H1 (cell line): ENCODE measurements around the gene SLC28A1. TPM values are rescaled to one million over a fixed set of nuclear protein-coding genes. Genes with fewer than 3 reads are reported as not detected.

Source experiments
- CTCF ChIA-PET: fragments of 300-600 bp; sonication (Branson Sonifier 250); formaldehyde crosslinking; loops from one replicate; lab custom pipeline; 2021; ENCODE audit not compliant: partially characterized antibody; lab: Charles Lee
- POLR2A ChIA-PET: fragments of 300-600 bp; sonication (Branson Sonifier 250); formaldehyde crosslinking; loops from one replicate; lab custom pipeline; 2021; ENCODE audit warnings: inconsistent platforms; ENCODE audit not compliant: partially characterized antibody; lab: Charles Lee
- DNase-seq, 2 experiments: peaks; one replicate each; pipeline versions ENCODE4 v3.0.0 to v3.0.0-alpha.2; 2010 to 2022; ENCODE audit warnings: low spot score in 2 of 2, low read depth in 1 of 2, mixed read lengths in 1 of 2
- FAIRE-seq: peaks from 2 replicates; lab custom pipeline; 2011; peaks lifted over from hg19 to GRCh38; lab: Jason Lieb, UNC
- H2AFZ ChIP-seq: 2 replicates; pipeline ENCODE4 v1.8.1; 2012; ENCODE audit warnings: low read length, inconsistent platforms
- H2AK5ac ChIP-seq: 2 replicates; pipeline ENCODE4 v1.6.1; 2013; ENCODE audit warnings: low read depth, low read length
- H2BK120ac ChIP-seq: replicated peaks from 2 replicates; pipeline ENCODE3; 2013; ENCODE audit warnings: low read depth, low read length, inconsistent platforms
- H2BK12ac ChIP-seq: 2 replicates; pipeline ENCODE4 v1.6.1; 2013; ENCODE audit warnings: low read depth, low read length
- H2BK15ac ChIP-seq: 2 replicates; pipeline ENCODE4 v1.6.1; 2013; ENCODE audit warnings: low read length
- H2BK20ac ChIP-seq: 2 replicates; pipeline ENCODE4 v1.6.1; 2013; ENCODE audit warnings: low read length
- H2BK5ac ChIP-seq: 2 replicates; pipeline ENCODE4 v1.6.1; 2013; ENCODE audit warnings: low read depth, low read length
- H3K14ac ChIP-seq: 2 replicates; pipeline ENCODE4 v1.6.1; 2013; ENCODE audit warnings: inconsistent platforms; ENCODE audit not compliant: insufficient read length
- H3K18ac ChIP-seq: 2 replicates; pipeline ENCODE4 v1.6.1; 2013; ENCODE audit warnings: low read length; ENCODE audit errors: extremely low read depth
- H3K23ac ChIP-seq: 2 replicates; pipeline ENCODE4 v1.6.1; 2013; ENCODE audit warnings: inconsistent platforms; ENCODE audit not compliant: insufficient read length
- H3K23me2 ChIP-seq: 2 replicates; pipeline ENCODE4 v1.6.1; 2013; ENCODE audit warnings: low read depth, low read length
- H3K27ac ChIP-seq: 2 replicates; pipeline ENCODE4 v1.6.1; 2011; ENCODE audit warnings: low read depth, low read length, inconsistent platforms
- H3K27me3 ChIP-seq, 4 experiments: replicated peaks in 1 of 4; 1 replicate in 1 of 4; 2 replicates in 3 of 4; pipeline versions ENCODE4 v1.6.1 to v1.8.1; 2011 to 2013; ENCODE audit warnings: low read length in 3 of 4, mild to moderate bottlenecking in 3 of 4, inconsistent platforms in 2 of 4, mixed read lengths in 2 of 4, moderate library complexity in 1 of 4; ENCODE audit not compliant: control insufficient read depth in 3 of 4, insufficient read depth in 3 of 4; ENCODE audit errors: extremely low read depth in 1 of 4
- H3K36me3 ChIP-seq, 4 experiments: 2 replicates each; pipeline versions ENCODE4 v1.6.1 to v1.8.1; 2011 to 2013; ENCODE audit warnings: mild to moderate bottlenecking in 4 of 4, low read length in 3 of 4, moderate library complexity in 2 of 4, control low read depth in 1 of 4, inconsistent platforms in 1 of 4; ENCODE audit not compliant: insufficient read depth in 4 of 4, control insufficient read depth in 2 of 4
- H3K4ac ChIP-seq: replicated peaks from 2 replicates; pipeline ENCODE3; 2013; ENCODE audit warnings: low read length, low read depth, mixed read lengths, inconsistent platforms; ENCODE audit not compliant: insufficient read length
- H3K4me1 ChIP-seq, 4 experiments: replicated peaks in 1 of 4; 1 replicate in 1 of 4; 2 replicates in 3 of 4; pipeline versions ENCODE4 v1.6.1 to v1.8.1; 2011 to 2013; ENCODE audit warnings: low read length in 3 of 4, inconsistent platforms in 2 of 4, mixed read lengths in 1 of 4; ENCODE audit not compliant: insufficient read depth in 4 of 4, control insufficient read depth in 3 of 4
- H3K4me2 ChIP-seq, 2 experiments: 2 replicates each; pipeline versions ENCODE4 v1.6.1 to v1.8.1; 2011 to 2013; ENCODE audit warnings: low read depth in 2 of 2, low read length in 2 of 2, control low read depth in 1 of 2, inconsistent platforms in 1 of 2, mild to moderate bottlenecking in 1 of 2; ENCODE audit not compliant: insufficient read depth in 1 of 2
- H3K4me3 ChIP-seq, 4 experiments: fragments of 200-600, 300-600 bp in 1 of 4; sonication (generic), shearing (Covaris generic), sonication (Bioruptor Twin) in 1 of 4; 2 replicates each; pipeline versions ENCODE4 v1.5.1 to v1.8.1; 2011 to 2016; ENCODE audit warnings: low read length in 4 of 4, low read depth in 3 of 4, control low read depth in 2 of 4, inconsistent platforms in 2 of 4, mild to moderate bottlenecking in 2 of 4, mixed read lengths in 1 of 4, moderate library complexity in 1 of 4; ENCODE audit not compliant: insufficient read depth in 2 of 4; ENCODE audit errors: extremely low read depth in 1 of 4
- H3K56ac ChIP-seq: replicated peaks from 2 replicates; pipeline ENCODE3; 2013; ENCODE audit warnings: low read depth, mild to moderate bottlenecking, mixed read lengths, low read length, inconsistent platforms; ENCODE audit not compliant: insufficient read length
- H3K79me1 ChIP-seq: 2 replicates; pipeline ENCODE4 v1.6.1; 2013; ENCODE audit warnings: low read depth, low read length, control low read depth
- H3K79me2 ChIP-seq, 2 experiments: 2 replicates each; pipeline versions ENCODE4 v1.6.1 to v1.8.1; 2012 to 2013; ENCODE audit warnings: low read length in 2 of 2, mild to moderate bottlenecking in 2 of 2, inconsistent platforms in 1 of 2; ENCODE audit not compliant: insufficient read depth in 2 of 2, control insufficient read depth in 1 of 2
- H3K9ac ChIP-seq, 4 experiments: replicated peaks in 1 of 4; 1 replicate in 1 of 4; 2 replicates in 3 of 4; pipeline versions ENCODE4 v1.6.1 to v1.8.1; 2011 to 2013; ENCODE audit warnings: low read depth in 3 of 4, low read length in 3 of 4, control low read depth in 2 of 4, mild to moderate bottlenecking in 2 of 4, moderate library complexity in 2 of 4, inconsistent platforms in 1 of 4; ENCODE audit errors: extremely low read depth in 1 of 4
- H3K9me3 ChIP-seq, 2 experiments: 2 replicates each; pipeline versions ENCODE4 v1.6.1 to v1.8.1; 2012 to 2013; ENCODE audit warnings: mild to moderate bottlenecking in 2 of 2, moderate library complexity in 2 of 2, control low read depth in 1 of 2, inconsistent platforms in 1 of 2, low read depth in 1 of 2, low read length in 1 of 2, mixed read lengths in 1 of 2; ENCODE audit not compliant: insufficient read depth in 2 of 2
- H4K20me1 ChIP-seq, 2 experiments: replicated peaks in 1 of 2; 2 replicates each; pipeline versions ENCODE3 to v1.8.1; 2011 to 2013; ENCODE audit warnings: inconsistent platforms in 2 of 2, low read length in 2 of 2, mild to moderate bottlenecking in 1 of 2; ENCODE audit not compliant: insufficient read depth in 2 of 2, control insufficient read depth in 1 of 2
- H4K5ac ChIP-seq: 2 replicates; pipeline ENCODE4 v1.6.1; 2013; ENCODE audit warnings: low read length, low read depth, mixed read lengths, inconsistent platforms; ENCODE audit not compliant: insufficient read length
- H4K8ac ChIP-seq: 2 replicates; pipeline ENCODE4 v1.8.0; 2013; ENCODE audit warnings: mild to moderate bottlenecking, moderate library complexity, low read length, inconsistent platforms; ENCODE audit not compliant: insufficient read depth; ENCODE audit errors: extremely low read depth
- H4K91ac ChIP-seq: replicated peaks from 2 replicates; pipeline ENCODE3; 2013; ENCODE audit warnings: low read length, mixed read lengths, inconsistent platforms; ENCODE audit not compliant: insufficient read length
- ATF2 ChIP-seq: IDR thresholded peaks from 2 replicates; pipeline ENCODE4 v1.6.1; 2012; ENCODE audit warnings: low read length, inconsistent platforms
- CHD1 ChIP-seq: IDR thresholded peaks from 2 replicates; pipeline ENCODE4 v1.6.1; 2012; ENCODE audit warnings: low read depth, low read length, improper control_type of control experiment
- CTCF ChIP-seq, 3 experiments: IDR thresholded peaks; 1 replicate in 2 of 3; 2 replicates in 1 of 3; pipeline versions ENCODE4 v1.5.1 to v1.6.1; 2011; ENCODE audit warnings: low read length in 3 of 3, mild to moderate bottlenecking in 3 of 3, inconsistent platforms in 2 of 3, low read depth in 1 of 3, moderate library complexity in 1 of 3; ENCODE audit not compliant: insufficient read depth in 1 of 3; ENCODE audit errors: control extremely low read depth in 1 of 3
- GTF2F1 ChIP-seq: IDR thresholded peaks from 2 replicates; pipeline ENCODE4 v1.6.1; 2012; ENCODE audit warnings: low read depth, low read length, improper control_type of control experiment, borderline replicate concordance
- HDAC2 ChIP-seq, 2 experiments: fragments of 300-600 bp in 1 of 2; sonication (generic) in 1 of 2; IDR thresholded peaks; 2 replicates each; pipeline ENCODE4 v1.6.1; 2011 to 2012; ENCODE audit warnings: low read depth in 2 of 2, low read length in 2 of 2, mild to moderate bottlenecking in 2 of 2, moderate library complexity in 2 of 2, borderline replicate concordance in 1 of 2, inconsistent platforms in 1 of 2
- NANOG ChIP-seq: IDR thresholded peaks from 2 replicates; pipeline ENCODE4 v1.6.1; 2011; ENCODE audit warnings: low read length, low read depth, mild to moderate bottlenecking, inconsistent platforms; ENCODE audit not compliant: insufficient read depth, poor library complexity, severe bottlenecking
- SP1 ChIP-seq: IDR thresholded peaks from 2 replicates; pipeline ENCODE4 v1.6.1; 2011; ENCODE audit warnings: low read depth, low read length
- WGBS, 2 experiments: shearing (Covaris generic) in 1 of 2; methylation state at CpG; one replicate each; pipeline versions ENCODE4 v1.1.6 to v1.1.7; 2013 to 2015; ENCODE audit warnings: low lambda C conversion rate in 2 of 2, mixed read lengths in 2 of 2, inconsistent platforms in 1 of 2, low coverage in 1 of 2, missing lambda C conversion rate in 1 of 2; ENCODE audit not compliant: insufficient replicate concordance in 2 of 2, insufficient coverage in 1 of 2, insufficient read length in 1 of 2; ENCODE audit errors: extremely low coverage in 1 of 2, missing lambda C conversion rate in 1 of 2; 5-methylcytosine and 5-hydroxymethylcytosine counted together
- polyA plus RNA-seq, 7 experiments: library from polyadenylated mRNA; depleted of rRNA in 3 of 7; stranded (reverse) in 5 of 7; unstranded in 2 of 7; fragments of >200 nt in 5 of 7; fragments of 200-250 nt in 2 of 7; gene quantifications; 1 replicate in 5 of 7; 2 replicates in 1 of 7; 4 replicates in 1 of 7; pipeline versions ENCODE4 v1.2.1 to v1.2.3, GENCODE V29; 2011 to 2013; ENCODE audit warnings: missing spikeins in 2 of 7, mixed read lengths in 2 of 7
- total RNA-seq: library from RNA; stranded (reverse); fragmentation: NEBNext Ultra II Directional; extraction: Animal tissue kit (Norgen Biotek cat#: 25700); gene quantifications from 2 replicates; pipeline ENCODE4 v1.2.1, GENCODE V29; 2021

Gene SLC28A1
- total and polyA plus RNA-seq, 2 of the 8 experiments (the other 6 are each of a cell fraction or from before 2014, with no cell fraction given) = 0.09 TPM; not detected in 1

GRCh38 chr15:84949845-84950569 lies 65.5 kb downstream of the SLC28A1 start:
- H4K5ac ChIP-seq = no peak overlapping the region
- H3K9ac ChIP-seq = no peak overlapping the region
- no peak overlapping the region for H3K4me2 ChIP-seq
- H3K18ac ChIP-seq = no peak overlapping the region
- no peak overlapping the region for H3K27ac ChIP-seq
- no peak overlapping the region for H3K4ac ChIP-seq
- H3K4me3 ChIP-seq = no peak overlapping the region
- H3K23ac ChIP-seq = no peak overlapping the region
- no peak overlapping the region for H2BK20ac ChIP-seq
- no peak overlapping the region for H4K8ac ChIP-seq
- no peak overlapping the region for H2BK15ac ChIP-seq
- no peak overlapping the region for H2BK120ac ChIP-seq
- H3K79me2 ChIP-seq = no peaks in the 10 kb centered on the region
- H2AFZ ChIP-seq = no peak overlapping the region
- no peak for FAIRE-seq
- no peaks in the 10 kb centered on the region for H3K79me1 ChIP-seq
- no peak for DNase-seq
- no peak overlapping the region for H4K91ac ChIP-seq
- no peak overlapping the region for H3K14ac ChIP-seq
- H4K20me1 ChIP-seq = no peaks in the 10 kb centered on the region
- H3K23me2 ChIP-seq = 0 out of 2 replicates have a peak, but pooled peaks cover 2% of the 10 kb centered on the region
- 0 out of 7 replicates have a peak, but pooled peaks cover 0 to 4% (median 0%) of the 10 kb centered on the region in 4 experiments for H3K4me1 ChIP-seq
- no peak overlapping the region for H2AK5ac ChIP-seq
- no peaks in the 10 kb centered on the region for H3K9me3 ChIP-seq
- WGBS, 2 experiments = 78% methylated on average over 7 of the region's 7 CpGs; no CpG with 5 or more reads in 1 of the 2 experiments
- H2BK12ac ChIP-seq = no peak overlapping the region
- H2BK5ac ChIP-seq = no peak overlapping the region
- POLR2A ChIA-PET = interaction anchor here (0.7 kb wide), 1 partner anchor 77 kb away, joined by 3 read pairs; no protein-coding TSS in a partner anchor
- no peaks in the 10 kb centered on the region for H3K36me3 ChIP-seq
- CTCF ChIA-PET = interaction anchor here (0.8 to 2.2 kb wide), 7 partner anchors 15 to 380 kb away, joined by 3 to 10 read pairs (median 3); no protein-coding TSS in a partner anchor
- H3K56ac ChIP-seq = no peak overlapping the region
- no peaks in the 10 kb centered on the region for H3K27me3 ChIP-seq
- TF ChIP-seq SP1 = no peak
- no peak for TF ChIP-seq CTCF (IDR thresholded peaks at IDR 0.05; ENCODE audit: control extremely low read depth in 1 of 3, insufficient read depth in 1 of 3, low read depth in 1 of 3, low read length in 3 of 3)
- TF ChIP-seq CHD1 = no peak
- TF ChIP-seq ATF2 = no peak
- no peak for TF ChIP-seq NANOG
- no peak for TF ChIP-seq HDAC2 (IDR thresholded peaks at IDR 0.05; ENCODE audit: borderline replicate concordance in 1 of 2, low read depth in 2 of 2, low read length in 2 of 2)
- TF ChIP-seq GTF2F1 = no peak
